GM19239 (cell line): Measurements from ENCODE around the gene TPGS1.

Source experiments
- DNase-seq: peaks from one replicate; pipeline ENCODE4 v3.0.0; 2011; ENCODE audit warnings: low spot score; ENCODE audit not compliant: insufficient read length
- FAIRE-seq: peaks from 2 replicates; lab custom pipeline; 2011; peaks lifted over from hg19 to GRCh38; lab: Jason Lieb, UNC

Gene TPGS1

GRCh38 chr19:535017-535835 lies 27.9 kb downstream of the TPGS1 start:
- DNase-seq (no peak), FAIRE-seq (no peak)

GRCh38 chr19:536031-536880 lies 29.0 kb downstream of the TPGS1 start:
- DNase-seq (no peak), FAIRE-seq (no peak)

- FAIRE-seq (no peak), DNase-seq (no peak)
Observed at GRCh38 chr19:536881-537404, 29.6 kb downstream of the TPGS1 start.

DNA sequence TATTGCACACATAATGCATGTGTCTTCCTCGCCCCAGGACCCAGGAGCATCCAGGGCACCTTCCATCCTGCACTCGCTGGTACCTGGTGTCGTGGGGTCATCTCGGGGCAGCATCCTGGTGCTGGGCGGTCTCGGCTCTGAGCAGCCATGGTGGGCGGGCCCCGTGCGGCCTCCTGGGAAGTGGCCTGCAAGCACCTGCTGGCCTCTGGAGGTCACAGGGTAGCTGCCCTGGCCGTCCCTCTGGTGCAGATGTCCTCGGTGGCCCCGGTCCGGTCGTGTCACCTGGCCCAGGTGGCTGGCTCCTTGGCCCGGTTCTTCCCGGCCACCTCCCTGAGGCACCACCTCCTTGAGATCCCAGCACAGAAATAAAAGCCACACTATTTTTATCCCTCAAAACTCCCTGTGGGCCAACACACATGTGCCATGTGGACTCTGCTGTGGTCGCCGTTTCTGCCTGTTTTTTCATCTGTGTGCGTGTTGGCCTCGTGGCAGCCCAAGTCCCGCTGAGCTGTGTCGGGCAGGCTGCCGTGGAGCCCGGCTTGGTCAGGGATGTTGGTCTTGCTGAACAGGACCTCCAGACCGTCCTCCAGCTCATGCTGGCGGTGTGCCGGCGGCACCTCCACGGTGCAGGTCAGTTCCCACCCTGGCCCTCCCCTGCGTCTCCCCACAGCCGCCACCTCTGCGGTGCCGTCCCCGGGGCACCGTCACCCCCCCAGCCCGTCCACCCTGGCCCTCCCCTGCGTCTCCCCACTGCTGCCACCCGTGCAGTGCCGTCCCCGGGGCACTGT lies 31.5 kb downstream of the TPGS1 start:
- DNase-seq: no peak
- no peak for FAIRE-seq

GRCh38 chr19:539429-540030 lies 32.2 kb downstream of the TPGS1 start:
- FAIRE-seq: no peak
- no peak for DNase-seq

DNA sequence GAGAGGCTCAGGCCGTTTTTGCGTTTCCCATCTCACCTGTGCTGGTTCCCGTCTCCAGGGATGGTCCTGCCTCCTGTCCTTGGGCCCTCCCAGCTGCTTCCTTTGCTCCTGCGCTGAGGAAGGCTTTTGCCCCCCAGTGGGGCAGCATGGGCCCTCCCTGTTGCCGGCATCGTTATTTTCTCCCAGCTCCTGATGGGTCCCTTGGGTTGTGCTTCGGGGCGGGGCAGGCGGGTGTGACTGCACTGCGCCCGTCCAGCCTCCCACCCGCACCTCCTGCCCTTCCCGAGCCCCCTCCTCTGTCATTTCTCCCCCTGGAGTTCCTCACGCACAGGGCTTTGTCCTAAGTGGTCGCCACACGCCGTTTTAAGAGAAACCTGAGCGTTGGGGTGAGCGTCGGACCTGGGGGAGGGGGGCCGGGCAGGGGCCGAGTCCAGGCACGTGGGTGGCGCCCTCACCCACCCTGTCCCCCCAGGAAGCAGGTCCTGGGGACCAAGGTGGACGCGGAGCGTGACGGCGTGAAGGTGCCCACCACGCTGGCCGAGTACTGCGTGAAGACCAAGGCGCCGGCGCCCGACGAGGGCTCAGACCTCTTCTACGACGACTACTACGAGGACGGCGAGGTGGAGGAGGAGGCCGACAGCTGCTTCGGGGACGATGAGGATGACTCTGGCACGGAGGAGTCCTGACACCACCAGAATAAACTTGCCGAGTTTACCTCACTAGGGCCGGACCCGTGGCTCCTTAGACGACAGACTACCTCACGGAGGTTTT lies 33.8 kb downstream of the TPGS1 start:
- FAIRE-seq (no peak), DNase-seq (no peak)

GRCh38 chr19:541699-542098 lies 34.4 kb downstream of the TPGS1 start:
- no peak for FAIRE-seq
- no peak for DNase-seq

- no peak for FAIRE-seq
- no peak for DNase-seq
Observed at GRCh38 chr19:542173-542866, 35.0 kb downstream of the TPGS1 start.

DNA sequence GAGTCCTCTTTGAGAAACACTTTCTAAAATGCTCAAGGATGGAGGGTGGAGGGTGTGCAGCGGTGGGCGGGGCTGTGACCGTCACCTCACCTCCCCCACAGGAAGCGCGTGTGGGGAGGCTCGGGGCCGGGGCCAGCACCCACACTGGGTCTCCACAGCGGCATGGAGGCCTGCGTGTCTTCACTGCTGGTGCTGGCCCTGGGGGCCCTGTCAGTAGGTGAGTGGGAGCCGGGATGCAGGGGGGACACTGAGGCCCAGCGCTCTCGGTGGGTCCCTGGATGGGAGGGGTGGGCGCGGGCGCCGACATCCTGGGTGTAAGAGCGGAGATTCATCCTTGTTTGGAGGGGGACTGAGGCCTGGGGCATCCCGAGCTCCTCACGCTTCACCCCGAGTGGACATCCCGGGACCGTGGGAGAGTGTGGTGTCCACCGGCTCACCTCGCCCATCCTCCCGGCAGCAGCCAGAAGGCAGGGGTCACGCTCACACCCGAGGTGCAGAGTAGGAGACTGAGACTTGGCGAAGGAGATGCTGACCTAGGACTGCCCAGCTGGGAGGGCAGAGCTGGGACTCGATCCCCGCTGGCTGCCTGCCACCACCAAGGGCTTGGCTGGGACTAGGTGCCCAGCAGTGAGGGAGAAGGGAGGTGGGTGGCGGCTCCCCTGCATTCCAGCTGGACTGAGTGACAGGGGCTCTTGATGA lies 36.8 kb downstream of the TPGS1 start, which contains the start of gene GZMM:
Gene GZMM (plus strand): TSS at position 144 of the 699 bp plus-strand sequence. CDS start 19 bp downstream, at position 163.
- FAIRE-seq: no peak
- DNase-seq: no peak

DNA sequence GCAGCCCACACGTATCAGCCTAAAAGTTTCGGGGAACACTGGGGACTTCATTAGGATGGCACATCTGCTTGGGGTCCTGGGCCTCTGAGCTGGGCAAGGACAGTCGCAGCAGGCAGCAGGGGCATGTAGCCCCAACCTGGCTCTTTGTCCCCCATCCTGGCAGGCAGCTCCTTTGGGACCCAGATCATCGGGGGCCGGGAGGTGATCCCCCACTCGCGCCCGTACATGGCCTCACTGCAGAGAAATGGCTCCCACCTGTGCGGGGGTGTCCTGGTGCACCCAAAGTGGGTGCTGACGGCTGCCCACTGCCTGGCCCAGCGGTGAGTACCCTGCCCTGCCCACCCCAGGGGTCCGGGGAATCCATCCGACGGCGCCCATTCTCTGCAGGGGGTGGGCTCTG lies 39.8 kb downstream of the TPGS1 start:
- FAIRE-seq (no peak), DNase-seq (no peak)

GRCh38 chr19:547836-548720 lies 40.8 kb downstream of the TPGS1 start:
- no peak for DNase-seq
- FAIRE-seq: no peak

- DNase-seq (no peak), FAIRE-seq (no peak)
Observed at GRCh38 chr19:548886-549830, 41.9 kb downstream of the TPGS1 start.

GRCh38 chr19:554817-555216 lies 47.5 kb downstream of the TPGS1 start:
- DNase-seq: no peak
- FAIRE-seq: no peak

GRCh38 chr19:555474-555808 lies 48.1 kb downstream of the TPGS1 start:
- DNase-seq (no peak), FAIRE-seq (no peak)

DNA sequence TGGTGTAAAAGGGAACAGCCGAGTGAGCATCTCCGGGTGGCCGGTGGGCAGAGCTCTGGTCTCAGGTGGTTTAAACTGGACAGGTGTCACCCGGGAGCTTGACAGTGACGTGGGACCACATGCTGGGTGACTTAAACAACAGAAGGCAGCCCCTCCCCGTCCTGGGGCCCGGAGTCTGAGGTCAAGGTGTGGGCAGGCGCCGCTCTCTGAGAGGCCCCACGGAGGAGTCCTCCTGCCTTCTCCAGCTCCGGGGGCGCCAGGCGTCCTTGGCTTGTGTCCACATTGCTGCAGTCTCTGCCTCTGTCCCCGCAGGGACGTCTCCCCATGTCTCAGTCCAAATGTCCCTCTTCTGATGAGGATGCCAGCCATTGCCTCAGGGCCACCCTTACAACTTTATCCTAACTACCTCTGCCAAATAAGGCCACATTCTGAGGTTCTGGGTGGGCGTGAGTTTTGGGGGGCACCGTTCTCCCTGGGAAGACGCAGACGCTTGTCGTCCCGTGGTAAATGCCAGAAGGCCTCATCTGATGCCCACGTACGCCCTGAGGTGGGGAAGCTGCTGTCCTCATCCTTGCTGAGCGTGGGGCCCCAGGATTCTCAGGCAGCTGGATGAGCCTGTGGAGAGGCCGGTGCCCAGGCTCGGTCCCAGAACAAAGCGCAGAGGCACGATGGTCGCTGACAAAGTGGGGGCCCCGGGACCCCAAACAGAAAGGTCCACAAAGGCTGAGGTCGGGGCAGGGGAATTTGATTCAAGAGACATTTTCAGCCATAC lies 49.5 kb downstream of the TPGS1 start:
- no peak for DNase-seq
- no peak for FAIRE-seq
